ENCODE data around the gene CLEC7A.

CLEC7A gene

GRCh38 chr12:10088955-10089900 lies 40.8 kb downstream of the CLEC7A start:
- DNase-seq, result no peak

- no peak for DNase-seq
Observed at GRCh38 chr12:10088031-10088430, 42.0 kb downstream of the CLEC7A start.

- DNase-seq, result no peak
Observed at GRCh38 chr12:10086387-10086786, 43.6 kb downstream of the CLEC7A start.

- no peak for DNase-seq
Observed at GRCh38 chr12:10084733-10085132, 45.3 kb downstream of the CLEC7A start.

GRCh38 chr12:10082117-10082874 lies 47.7 kb downstream of the CLEC7A start:
- DNase-seq, result peak; percentile 28 to 33

- no peak for DNase-seq
Observed at GRCh38 chr12:10075451-10075850, 54.5 kb downstream of the CLEC7A start.

- no peak for DNase-seq
Observed at GRCh38 chr12:10073261-10073660, 56.7 kb downstream of the CLEC7A start.

GRCh38 chr12:10072131-10072530 lies 57.9 kb downstream of the CLEC7A start:
- no peak for DNase-seq

- no peak for DNase-seq
Observed at GRCh38 chr12:10070380-10070779, 59.6 kb downstream of the CLEC7A start.

- no peak for DNase-seq
Observed at GRCh38 chr12:10069976-10070375, 60.0 kb downstream of the CLEC7A start.

- no peak for DNase-seq
Observed at GRCh38 chr12:10069099-10069498, 60.9 kb downstream of the CLEC7A start.

GRCh38 chr12:10068644-10069043 lies 61.4 kb downstream of the CLEC7A start:
- peak; percentile 41 to 46 for DNase-seq

- no peak for DNase-seq
Observed at GRCh38 chr12:10067942-10068341, 62.1 kb downstream of the CLEC7A start.

GRCh38 chr12:10067264-10067663 lies 62.7 kb downstream of the CLEC7A start:
- no peak for DNase-seq

Measured in Kasumi-1 (cell line).